Testis (tissue), 3 donors: ENCODE results near the gene SERBP1. TPM values are rescaled to one million over a fixed set of nuclear protein-coding genes. Genes with fewer than 3 reads are reported as not detected.

ENCODE experiments used
- DNase-seq: peaks from one replicate; pipeline ENCODE4 v3.0.0-alpha.2; 2019
- H3K27ac ChIP-seq, 2 donors: fragments of 200-600 bp; sonication (generic); one replicate each; pipeline ENCODE4 v1.5.1; 2019
- H3K27me3 ChIP-seq: fragments of 200-600 bp; sonication (generic); one replicate; pipeline ENCODE4 v1.5.1; 2019
- H3K36me3 ChIP-seq: fragments of 200-600 bp; sonication (generic); one replicate; pipeline ENCODE4 v1.5.1; 2017; ENCODE audit warnings: low read depth; ENCODE audit errors: missing control alignments
- H3K4me1 ChIP-seq: fragments of 200-600 bp; sonication (generic); one replicate; pipeline ENCODE4 v1.5.1; 2019
- H3K4me3 ChIP-seq, 2 donors: fragments of 200-600 bp; sonication (generic); one replicate each; pipeline ENCODE4 v1.5.1; 2017 to 2019
- H3K9me3 ChIP-seq: fragments of 200-600 bp; sonication (generic); one replicate; pipeline ENCODE4 v1.5.1; 2017
- POLR2A ChIP-seq: fragments of 450-650 bp; IDR thresholded peaks from one replicate; pipeline ENCODE4 v1.6.1; 2017; ENCODE audit warnings: antibody characterized with exemption, mild to moderate bottlenecking, moderate library complexity
- WGBS, 2 donors: methylation state at CpG; one replicate each; pipeline ENCODE4 v1.1.5; 2018; 5-methylcytosine and 5-hydroxymethylcytosine counted together
- intact Hi-C: fragments of 100-400 bp; cut with DNase I; formaldehyde crosslinking; loops from one replicate; pipeline ENCODE4 v1.15.1; 2023; ENCODE audit warnings: low total_unique reads
- polyA plus RNA-seq: library from polyadenylated mRNA; stranded (reverse); fragments of 350-450 nt; fragmentation: Illumina TruSeq; extraction: RNeasy Lipid Tissue Mini Kit (QIAGEN cat#74804); gene quantifications from one replicate; pipeline ENCODE4 v1.2.3, GENCODE V29; 2014; ENCODE audit warnings: low read depth, low replicate concordance; ENCODE audit not compliant: insufficient read depth
- total RNA-seq, 2 donors: library from RNA; depleted of rRNA; stranded (reverse); fragments of >200 nt; gene quantifications; one replicate each; pipeline ENCODE4 v1.2.3, GENCODE V29; 2016
- TF ChIP-seq, protein P1 (sequence below), 3 experiments: fragments of 450-650 bp in 2 of 3; fragments of 200-600 bp in 1 of 3; sonication (generic) in 1 of 3; IDR thresholded peaks; one replicate each; pipeline ENCODE4 v1.5.1; 2016 to 2019; ENCODE audit warnings: antibody characterized with exemption in 3 of 3, mild to moderate bottlenecking in 2 of 3, moderate library complexity in 1 of 3

The SERBP1 gene
- total and polyA plus RNA-seq, 3 donors from 2014 or later: 180 to 237 (median 185) TPM

DNA sequence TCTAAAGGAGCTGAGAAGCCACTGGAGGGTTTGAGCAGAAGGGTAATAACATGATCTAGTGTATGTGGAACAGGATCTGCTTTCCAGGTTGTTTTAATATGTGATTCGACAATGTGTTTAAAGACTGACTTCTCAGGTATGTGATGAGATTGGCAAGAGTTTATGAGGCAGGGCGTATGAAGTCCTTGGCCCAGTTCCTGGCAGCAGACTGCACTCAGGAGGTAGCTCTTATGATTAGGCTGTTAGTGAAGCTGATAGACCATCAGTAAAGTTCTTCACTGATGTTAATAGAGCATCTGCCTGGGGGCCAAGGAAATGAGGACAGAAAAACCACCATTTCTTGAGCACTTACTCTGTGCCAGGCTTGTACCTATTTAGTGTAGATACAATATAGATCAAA is 41.9 kb upstream of the SERBP1 start:
- H3K4me1 ChIP-seq: no peaks in the 10 kb centered on the region
- no peak for DNase-seq
- TF ChIP-seq, protein P1, sequence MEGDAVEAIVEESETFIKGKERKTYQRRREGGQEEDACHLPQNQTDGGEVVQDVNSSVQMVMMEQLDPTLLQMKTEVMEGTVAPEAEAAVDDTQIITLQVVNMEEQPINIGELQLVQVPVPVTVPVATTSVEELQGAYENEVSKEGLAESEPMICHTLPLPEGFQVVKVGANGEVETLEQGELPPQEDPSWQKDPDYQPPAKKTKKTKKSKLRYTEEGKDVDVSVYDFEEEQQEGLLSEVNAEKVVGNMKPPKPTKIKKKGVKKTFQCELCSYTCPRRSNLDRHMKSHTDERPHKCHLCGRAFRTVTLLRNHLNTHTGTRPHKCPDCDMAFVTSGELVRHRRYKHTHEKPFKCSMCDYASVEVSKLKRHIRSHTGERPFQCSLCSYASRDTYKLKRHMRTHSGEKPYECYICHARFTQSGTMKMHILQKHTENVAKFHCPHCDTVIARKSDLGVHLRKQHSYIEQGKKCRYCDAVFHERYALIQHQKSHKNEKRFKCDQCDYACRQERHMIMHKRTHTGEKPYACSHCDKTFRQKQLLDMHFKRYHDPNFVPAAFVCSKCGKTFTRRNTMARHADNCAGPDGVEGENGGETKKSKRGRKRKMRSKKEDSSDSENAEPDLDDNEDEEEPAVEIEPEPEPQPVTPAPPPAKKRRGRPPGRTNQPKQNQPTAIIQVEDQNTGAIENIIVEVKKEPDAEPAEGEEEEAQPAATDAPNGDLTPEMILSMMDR (IDR thresholded peaks at IDR 0.05): no peak
- no peak for TF ChIP-seq POLR2A
- intact Hi-C loops: no loop called here
- no peak overlapping the region for H3K4me3 ChIP-seq
- WGBS, 2 donors: 74 to 83% methylated on average over 2 of the region's 2 CpGs
- H3K27ac ChIP-seq: no peak overlapping the region
- H3K36me3 ChIP-seq: no peaks in the 10 kb centered on the region
- no peaks in the 10 kb centered on the region for H3K27me3 ChIP-seq
- no peaks in the 10 kb centered on the region for H3K9me3 ChIP-seq

DNA sequence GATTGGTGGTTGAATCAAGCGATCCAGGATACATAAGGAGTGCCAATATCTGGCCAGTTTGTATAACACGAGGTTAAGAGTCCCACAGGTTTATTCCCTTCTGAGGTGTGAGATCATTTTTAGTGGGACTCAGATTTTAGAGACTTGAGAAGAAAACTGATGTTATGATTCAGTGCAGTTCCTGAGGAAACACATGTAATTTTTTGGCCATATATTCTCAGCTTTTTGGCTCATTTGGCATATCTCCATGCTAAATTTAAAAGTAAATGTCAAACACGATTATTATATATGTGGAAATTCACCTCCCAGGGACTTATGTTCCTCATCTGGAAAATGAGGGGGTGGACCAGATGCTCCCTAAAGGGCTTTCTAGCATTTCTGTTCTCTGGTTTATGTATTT is 39.2 kb upstream of the SERBP1 start:
- TF ChIP-seq, protein P1 (IDR thresholded peaks at IDR 0.05): no peak
- TF ChIP-seq POLR2A: no peak
- H3K4me1 ChIP-seq: no peaks in the 10 kb centered on the region
- intact Hi-C loops: no loop called here
- 54 to 76% methylated on average over 3 of the region's 3 CpGs for WGBS, 2 donors
- no peak overlapping the region for H3K27ac ChIP-seq
- no peak for DNase-seq
- H3K36me3 ChIP-seq: no peaks in the 10 kb centered on the region
- H3K4me3 ChIP-seq: no peak overlapping the region
- H3K27me3 ChIP-seq: no peaks in the 10 kb centered on the region
- H3K9me3 ChIP-seq: no peaks in the 10 kb centered on the region

DNA sequence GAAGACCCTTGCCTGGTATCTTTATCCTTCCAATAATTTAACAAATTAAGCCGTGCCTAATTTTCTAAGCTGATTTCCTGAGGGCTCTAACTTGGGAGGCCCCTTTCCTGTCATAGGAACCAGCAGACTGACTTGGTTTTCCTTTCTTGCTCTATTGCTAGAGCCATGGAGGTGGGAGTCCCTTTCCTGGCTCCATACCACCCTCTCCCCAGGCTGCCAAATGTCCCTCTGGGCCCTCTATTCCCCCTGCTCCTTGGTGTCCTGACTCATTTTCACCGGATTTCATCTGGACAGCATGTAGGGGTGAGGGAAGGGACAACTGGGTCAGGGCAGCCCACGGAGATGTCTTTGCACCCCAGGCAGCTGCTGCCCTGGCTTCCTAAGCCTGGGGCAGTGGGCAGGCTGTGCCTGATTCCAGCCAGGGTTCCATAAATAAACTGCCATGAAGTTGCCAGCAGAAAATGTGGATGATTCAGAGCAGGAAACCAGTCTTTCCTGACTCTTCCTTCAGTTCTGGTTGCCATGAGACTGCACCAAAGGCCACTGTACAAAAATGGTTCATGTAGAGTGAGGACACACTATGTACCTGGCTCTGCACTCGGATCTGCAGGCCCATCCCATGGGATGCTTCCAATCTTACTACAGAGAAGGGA is 38.0 kb upstream of the SERBP1 start:
- no peaks in the 10 kb centered on the region for H3K4me1 ChIP-seq
- no peaks in the 10 kb centered on the region for H3K36me3 ChIP-seq
- no peaks in the 10 kb centered on the region for H3K27me3 ChIP-seq
- TF ChIP-seq, protein P1 (IDR thresholded peaks at IDR 0.05): no peak
- TF ChIP-seq POLR2A: no peak
- no peak for DNase-seq
- no peaks in the 10 kb centered on the region for H3K9me3 ChIP-seq
- H3K4me3 ChIP-seq: no peak overlapping the region
- WGBS, 2 donors: 74 to 84% methylated on average over 4 of the region's 4 CpGs
- no peak overlapping the region for H3K27ac ChIP-seq
- intact Hi-C loops: no loop called here

DNA sequence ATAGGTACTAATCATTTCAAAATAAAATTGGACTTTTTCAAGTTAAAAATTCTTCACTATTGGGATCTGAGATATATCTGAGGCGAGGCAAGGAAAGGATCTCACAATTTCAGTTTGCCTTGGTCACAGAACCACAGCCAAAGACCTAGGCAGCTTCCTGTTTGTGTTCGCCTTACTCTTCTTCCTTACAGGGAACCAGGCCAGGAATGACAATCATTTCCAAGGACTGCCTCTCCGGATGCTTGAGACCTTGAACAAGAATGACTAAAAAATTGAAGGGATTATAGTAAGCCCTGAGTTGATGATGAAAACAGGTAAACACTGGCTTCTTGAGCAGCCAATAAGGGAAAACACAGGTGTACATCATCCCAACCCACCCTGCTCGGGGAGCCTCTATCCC is 35.2 kb upstream of the SERBP1 start:
- H3K9me3 ChIP-seq: no peaks in the 10 kb centered on the region
- intact Hi-C loops: no loop called here
- no peak overlapping the region for H3K27ac ChIP-seq
- TF ChIP-seq, protein P1 (IDR thresholded peaks at IDR 0.05): no peak
- TF ChIP-seq POLR2A: no peak
- H3K4me1 ChIP-seq: no peaks in the 10 kb centered on the region
- no peak overlapping the region for H3K4me3 ChIP-seq
- DNase-seq: no peak
- no peaks in the 10 kb centered on the region for H3K36me3 ChIP-seq
- 67 to 69% methylated on average over 4 of the region's 4 CpGs for WGBS, 2 donors
- no peaks in the 10 kb centered on the region for H3K27me3 ChIP-seq

DNA sequence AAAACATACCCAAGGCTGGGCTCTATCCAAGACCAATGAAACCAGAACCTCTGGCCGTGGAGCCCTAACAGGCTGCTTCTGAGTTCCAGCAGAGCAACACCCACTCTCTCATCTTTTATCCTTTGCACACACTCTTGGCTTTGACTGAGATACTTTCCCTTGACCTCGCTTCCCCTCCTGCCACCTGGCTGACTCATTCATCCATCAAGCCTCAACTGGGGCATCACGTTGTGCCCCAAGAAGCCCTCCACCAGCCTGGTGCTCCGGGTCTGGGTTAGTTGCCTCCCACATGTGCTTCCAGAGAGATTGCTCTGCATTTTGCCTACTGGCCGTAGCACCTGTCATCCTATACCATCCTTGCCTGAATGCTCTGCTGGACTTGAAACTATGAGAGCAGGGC is 34.5 kb upstream of the SERBP1 start:
- 79 to 82% methylated on average over 5 of the region's 5 CpGs for WGBS, 2 donors
- intact Hi-C loops: no loop called here
- no peak for DNase-seq
- Histone ChIP-seq H3K4me3 (no peak overlapping the region), H3K36me3 (no peaks in the 10 kb centered on the region), H3K9me3 (no peaks in the 10 kb centered on the region), H3K27ac (no peak overlapping the region), H3K27me3 (no peaks in the 10 kb centered on the region), H3K4me1 (no peaks in the 10 kb centered on the region)
- TF ChIP-seq, protein P1 (IDR thresholded peaks at IDR 0.05): no peak
- no peak for TF ChIP-seq POLR2A
